Measurements from ENCODE around the gene FMNL2. TPM values are rescaled to one million over a fixed set of nuclear protein-coding genes. Genes with fewer than 3 reads are reported as not detected.

The FMNL2 gene
- total RNA-seq, 1 experiment from 2014 or later, result 33.6 TPM

- POLR2A ChIA-PET, result interaction anchor here (0.5 kb wide), 1 partner anchor 50 kb away, joined by 3 read pairs; no protein-coding TSS in a partner anchor
- CTCF ChIA-PET, result interaction anchor here (0.5 kb wide), 1 partner anchor 86 kb away, joined by 3 read pairs; no protein-coding TSS in a partner anchor
- TF ChIP-seq POLR2AphosphoS5 (IDR thresholded peaks at IDR 0.05; ENCODE audit: low read depth, low read length), result no peak
- no peak for TF ChIP-seq CTCF (IDR thresholded peaks at IDR 0.05)
- TF ChIP-seq SIN3A (IDR thresholded peaks at IDR 0.05; ENCODE audit: borderline replicate concordance, insufficient read depth, low read depth, low read length), result no peak
- no peak for TF ChIP-seq REST (IDR thresholded peaks at IDR 0.05; ENCODE audit: insufficient read depth in 1 of 2, low read depth in 2 of 2, low read length in 1 of 2)
- TF ChIP-seq TCF7L2 (IDR thresholded peaks at IDR 0.05; ENCODE audit: low read depth, low read length), result no peak
- peak overlapping the region; percentile 70; the same call in 1 of the 2 replicates for H3K27ac ChIP-seq (ENCODE audit: low read length)
- H3K36me3 ChIP-seq (ENCODE audit: control insufficient read depth, insufficient read depth, low read length), result no peaks in the 10 kb centered on the region
- H3K9me3 ChIP-seq (ENCODE audit: control insufficient read depth, insufficient read depth, low read depth, low read length), result no peaks in the 10 kb centered on the region
- intact Hi-C loops (cut with micrococcal nuclease; ENCODE audit: unreplicated experiment), result no loop called here
- H3K4me1 ChIP-seq (ENCODE audit: control insufficient read depth, insufficient read depth, low read length), result peaks cover 46% of the 10 kb centered on the region
- no peak for DNase-seq (ENCODE audit: low read depth, low spot score)
- in situ Hi-C loops (cut with HindIII; ENCODE audit: low pct_unique_long_range_greater_than_20kb, low sequenced_read_pairs), result no loop called here
- H3K4me3 ChIP-seq (ENCODE audit: low read depth in 2 of 2, low read length in 2 of 2), result no peak overlapping the region
- H3K27me3 ChIP-seq (ENCODE audit: control insufficient read depth, insufficient read depth, low read length), result no peaks in the 10 kb centered on the region
- ATAC-seq, result no peak
- BruUV-seq (replicated peaks), result no TSS peak
Observed at GRCh38 chr2:152423684-152424083, 88.7 kb downstream of the FMNL2 start.

GRCh38 chr2:152425765-152426727 lies 91.1 kb downstream of the FMNL2 start:
- no peak for ATAC-seq
- DNase-seq (ENCODE audit: low read depth, low spot score), result no peak
- CTCF ChIA-PET, result no interaction called here

More at GRCh38 chr2:152425765-152426727, 91.1 kb downstream of the FMNL2 start:
- POLR2A ChIA-PET, result interaction anchor here (0.5 kb wide), 1 partner anchor 10 kb away, joined by 7 read pairs; no protein-coding TSS in a partner anchor
- Histone ChIP-seq H3K4me1 (ENCODE audit: control insufficient read depth, insufficient read depth, low read length) (peaks cover 30% of the 10 kb centered on the region), H3K27me3 (ENCODE audit: control insufficient read depth, insufficient read depth, low read length) (no peaks in the 10 kb centered on the region), H3K27ac (ENCODE audit: low read length) (peak overlapping the region; percentile 45; the same call in 1 of the 2 replicates), H3K4me3 (ENCODE audit: low read depth in 2 of 2, low read length in 2 of 2) (no peak overlapping the region), H3K36me3 (ENCODE audit: control insufficient read depth, insufficient read depth, low read length) (no peaks in the 10 kb centered on the region), H3K9me3 (ENCODE audit: control insufficient read depth, insufficient read depth, low read depth, low read length) (no peaks in the 10 kb centered on the region)
- in situ Hi-C loops (cut with HindIII; ENCODE audit: low pct_unique_long_range_greater_than_20kb, low sequenced_read_pairs), result no loop called here
- TF ChIP-seq TCF7L2 (IDR thresholded peaks at IDR 0.05; ENCODE audit: low read depth, low read length) (no peak), SIN3A (IDR thresholded peaks at IDR 0.05; ENCODE audit: borderline replicate concordance, insufficient read depth, low read depth, low read length) (no peak), REST (IDR thresholded peaks at IDR 0.05; ENCODE audit: insufficient read depth in 1 of 2, low read depth in 2 of 2, low read length in 1 of 2) (no peak), CTCF (IDR thresholded peaks at IDR 0.05) (no peak), POLR2AphosphoS5 (IDR thresholded peaks at IDR 0.05; ENCODE audit: low read depth, low read length) (no peak)
- intact Hi-C loops (cut with micrococcal nuclease; ENCODE audit: unreplicated experiment), result no loop called here
- no TSS peak for BruUV-seq (replicated peaks)

Data from Panc1 (cell line).